ENCODE measurements around the gene ZNF43.
"Not testable (repeated sequence)": the region's sequence is repeated elsewhere in the genome, so short reads cannot be mapped to it uniquely, and the experiment has no call there.

DNA sequence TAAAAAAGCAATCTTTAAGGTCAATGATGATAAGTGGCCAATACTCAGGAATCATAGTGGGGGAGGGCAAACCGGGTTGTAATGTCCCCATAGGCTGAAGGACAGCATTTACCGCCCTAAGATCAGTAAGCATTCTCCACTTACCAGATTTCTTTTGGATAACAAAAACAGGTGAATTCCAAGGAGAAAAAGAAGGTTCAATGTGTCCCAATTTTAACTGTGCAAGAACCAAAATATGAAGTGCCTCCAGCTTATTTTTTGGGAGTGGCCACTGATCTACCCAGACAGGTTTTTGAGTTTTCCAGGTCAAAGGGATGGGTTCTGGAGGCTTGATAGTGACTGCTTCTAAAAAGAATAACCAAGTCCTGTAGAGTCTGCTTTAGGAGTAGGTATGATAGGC, 49.5 kb upstream of the ZNF43 start:
- not testable (repeated sequence) for TF ChIP-seq EZH2 (IDR thresholded peaks at IDR 0.05); POLR2AphosphoS5 (IDR thresholded peaks at IDR 0.05; ENCODE audit: low read depth, low read length); EZH2phosphoT487 (IDR thresholded peaks at IDR 0.05; ENCODE audit: borderline replicate concordance); POLR2A (IDR thresholded peaks at IDR 0.05; ENCODE audit: borderline replicate concordance, extremely low read depth, insufficient read depth, insufficient read length); RAD21 (IDR thresholded peaks at IDR 0.05; ENCODE audit: low read depth); EGR1 (IDR thresholded peaks at IDR 0.05; ENCODE audit: low read depth); FOSL1 (IDR thresholded peaks at IDR 0.05; ENCODE audit: low read depth)
- TF ChIP-seq, protein P1, sequence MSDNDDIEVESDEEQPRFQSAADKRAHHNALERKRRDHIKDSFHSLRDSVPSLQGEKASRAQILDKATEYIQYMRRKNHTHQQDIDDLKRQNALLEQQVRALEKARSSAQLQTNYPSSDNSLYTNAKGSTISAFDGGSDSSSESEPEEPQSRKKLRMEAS (IDR thresholded peaks at IDR 0.05) = not testable (repeated sequence)
- TF ChIP-seq, protein P2, sequence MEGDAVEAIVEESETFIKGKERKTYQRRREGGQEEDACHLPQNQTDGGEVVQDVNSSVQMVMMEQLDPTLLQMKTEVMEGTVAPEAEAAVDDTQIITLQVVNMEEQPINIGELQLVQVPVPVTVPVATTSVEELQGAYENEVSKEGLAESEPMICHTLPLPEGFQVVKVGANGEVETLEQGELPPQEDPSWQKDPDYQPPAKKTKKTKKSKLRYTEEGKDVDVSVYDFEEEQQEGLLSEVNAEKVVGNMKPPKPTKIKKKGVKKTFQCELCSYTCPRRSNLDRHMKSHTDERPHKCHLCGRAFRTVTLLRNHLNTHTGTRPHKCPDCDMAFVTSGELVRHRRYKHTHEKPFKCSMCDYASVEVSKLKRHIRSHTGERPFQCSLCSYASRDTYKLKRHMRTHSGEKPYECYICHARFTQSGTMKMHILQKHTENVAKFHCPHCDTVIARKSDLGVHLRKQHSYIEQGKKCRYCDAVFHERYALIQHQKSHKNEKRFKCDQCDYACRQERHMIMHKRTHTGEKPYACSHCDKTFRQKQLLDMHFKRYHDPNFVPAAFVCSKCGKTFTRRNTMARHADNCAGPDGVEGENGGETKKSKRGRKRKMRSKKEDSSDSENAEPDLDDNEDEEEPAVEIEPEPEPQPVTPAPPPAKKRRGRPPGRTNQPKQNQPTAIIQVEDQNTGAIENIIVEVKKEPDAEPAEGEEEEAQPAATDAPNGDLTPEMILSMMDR (IDR thresholded peaks at IDR 0.05 in 2 of 3, conservative IDR thresholded peaks at IDR 0.05 in 1 of 3; ENCODE audit: borderline replicate concordance in 1 of 3, insufficient read depth in 1 of 3, low read depth in 2 of 3, low read length in 2 of 3) = not testable (repeated sequence)
- TF ChIP-seq, protein P3, sequence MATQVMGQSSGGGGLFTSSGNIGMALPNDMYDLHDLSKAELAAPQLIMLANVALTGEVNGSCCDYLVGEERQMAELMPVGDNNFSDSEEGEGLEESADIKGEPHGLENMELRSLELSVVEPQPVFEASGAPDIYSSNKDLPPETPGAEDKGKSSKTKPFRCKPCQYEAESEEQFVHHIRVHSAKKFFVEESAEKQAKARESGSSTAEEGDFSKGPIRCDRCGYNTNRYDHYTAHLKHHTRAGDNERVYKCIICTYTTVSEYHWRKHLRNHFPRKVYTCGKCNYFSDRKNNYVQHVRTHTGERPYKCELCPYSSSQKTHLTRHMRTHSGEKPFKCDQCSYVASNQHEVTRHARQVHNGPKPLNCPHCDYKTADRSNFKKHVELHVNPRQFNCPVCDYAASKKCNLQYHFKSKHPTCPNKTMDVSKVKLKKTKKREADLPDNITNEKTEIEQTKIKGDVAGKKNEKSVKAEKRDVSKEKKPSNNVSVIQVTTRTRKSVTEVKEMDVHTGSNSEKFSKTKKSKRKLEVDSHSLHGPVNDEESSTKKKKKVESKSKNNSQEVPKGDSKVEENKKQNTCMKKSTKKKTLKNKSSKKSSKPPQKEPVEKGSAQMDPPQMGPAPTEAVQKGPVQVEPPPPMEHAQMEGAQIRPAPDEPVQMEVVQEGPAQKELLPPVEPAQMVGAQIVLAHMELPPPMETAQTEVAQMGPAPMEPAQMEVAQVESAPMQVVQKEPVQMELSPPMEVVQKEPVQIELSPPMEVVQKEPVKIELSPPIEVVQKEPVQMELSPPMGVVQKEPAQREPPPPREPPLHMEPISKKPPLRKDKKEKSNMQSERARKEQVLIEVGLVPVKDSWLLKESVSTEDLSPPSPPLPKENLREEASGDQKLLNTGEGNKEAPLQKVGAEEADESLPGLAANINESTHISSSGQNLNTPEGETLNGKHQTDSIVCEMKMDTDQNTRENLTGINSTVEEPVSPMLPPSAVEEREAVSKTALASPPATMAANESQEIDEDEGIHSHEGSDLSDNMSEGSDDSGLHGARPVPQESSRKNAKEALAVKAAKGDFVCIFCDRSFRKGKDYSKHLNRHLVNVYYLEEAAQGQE (IDR thresholded peaks at IDR 0.05; ENCODE audit: low read depth) = not testable (repeated sequence)

Data from HCT116 (cell line).